Astrocyte of the cerebellum (primary cell): ENCODE measurements around the gene TMEM125.

Experiments
- DNase-seq: peaks from one replicate; pipeline ENCODE4 v3.0.0-alpha.2; 2011; ENCODE audit warnings: low read depth
- H3K4me3 ChIP-seq: 2 replicates; pipeline ENCODE4 v1.5.1; 2011; ENCODE audit warnings: mild to moderate bottlenecking, low read depth, low read length, moderate library complexity
- in situ Hi-C: cut with HindIII; loops from 2 replicates; pipeline ENCODE4 v1.10.0; 2017; ENCODE audit warnings: low sequenced_read_pairs
- TF ChIP-seq, protein P1 (sequence below): IDR thresholded peaks from 2 replicates; pipeline ENCODE4 v1.5.1; 2012; ENCODE audit warnings: low read length, low read depth, moderate library complexity, mild to moderate bottlenecking; ENCODE audit errors: missing control alignments

The TMEM125 gene

DNA sequence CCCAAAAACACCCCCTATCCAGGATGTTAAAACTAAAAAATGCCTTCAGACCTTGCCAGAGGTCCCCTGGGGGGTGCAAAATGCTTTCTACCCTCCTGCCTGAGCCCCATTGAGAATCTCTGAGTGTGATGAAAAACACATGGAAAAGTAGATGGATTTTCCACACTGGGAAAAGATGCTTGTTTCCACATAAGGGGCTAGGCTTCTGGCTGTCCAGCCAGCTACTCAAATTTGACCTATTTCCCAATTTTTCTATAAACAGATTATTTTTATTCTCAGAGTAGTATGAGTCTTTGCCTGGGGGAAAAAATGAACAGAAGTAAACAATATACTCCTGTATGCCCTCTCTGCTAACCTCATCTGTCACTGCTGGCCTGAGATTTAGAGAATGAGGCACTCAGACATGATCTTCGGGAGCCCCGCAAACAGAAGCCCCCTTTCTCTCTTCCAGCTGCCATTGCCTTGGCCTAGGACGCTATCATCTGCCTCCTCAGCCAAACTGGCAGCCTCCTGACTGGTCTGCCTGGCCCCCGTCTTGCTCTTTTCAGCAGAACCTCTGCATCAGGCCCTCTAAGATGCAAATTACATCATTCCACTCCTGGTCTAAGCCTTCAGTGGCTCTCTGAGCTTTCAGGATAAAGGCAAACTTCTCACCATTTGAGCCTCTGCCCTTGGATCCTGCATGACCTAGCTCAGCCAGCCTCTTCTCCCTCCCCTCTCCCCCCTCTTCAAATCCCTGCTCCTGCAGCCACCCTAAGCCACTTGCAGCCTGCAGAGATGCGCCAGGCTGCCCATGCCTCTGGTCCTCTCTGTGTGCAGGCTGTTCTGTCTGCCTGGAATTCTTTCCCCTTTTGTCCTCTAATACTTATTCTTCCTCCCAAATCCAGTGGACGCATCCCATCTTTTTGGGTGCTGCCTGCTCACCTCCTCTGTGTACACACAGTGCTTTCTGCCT lies 39.7 kb upstream of the TMEM125 start:
- in situ Hi-C loops = loop anchor here (25.0 kb wide), 1 partner anchor 157 kb away; the partner anchor contains the start of genes MED8 and SZT2
- no peak for DNase-seq
- no peak overlapping the region for H3K4me3 ChIP-seq
- TF ChIP-seq, protein P1, sequence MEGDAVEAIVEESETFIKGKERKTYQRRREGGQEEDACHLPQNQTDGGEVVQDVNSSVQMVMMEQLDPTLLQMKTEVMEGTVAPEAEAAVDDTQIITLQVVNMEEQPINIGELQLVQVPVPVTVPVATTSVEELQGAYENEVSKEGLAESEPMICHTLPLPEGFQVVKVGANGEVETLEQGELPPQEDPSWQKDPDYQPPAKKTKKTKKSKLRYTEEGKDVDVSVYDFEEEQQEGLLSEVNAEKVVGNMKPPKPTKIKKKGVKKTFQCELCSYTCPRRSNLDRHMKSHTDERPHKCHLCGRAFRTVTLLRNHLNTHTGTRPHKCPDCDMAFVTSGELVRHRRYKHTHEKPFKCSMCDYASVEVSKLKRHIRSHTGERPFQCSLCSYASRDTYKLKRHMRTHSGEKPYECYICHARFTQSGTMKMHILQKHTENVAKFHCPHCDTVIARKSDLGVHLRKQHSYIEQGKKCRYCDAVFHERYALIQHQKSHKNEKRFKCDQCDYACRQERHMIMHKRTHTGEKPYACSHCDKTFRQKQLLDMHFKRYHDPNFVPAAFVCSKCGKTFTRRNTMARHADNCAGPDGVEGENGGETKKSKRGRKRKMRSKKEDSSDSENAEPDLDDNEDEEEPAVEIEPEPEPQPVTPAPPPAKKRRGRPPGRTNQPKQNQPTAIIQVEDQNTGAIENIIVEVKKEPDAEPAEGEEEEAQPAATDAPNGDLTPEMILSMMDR = no peak

DNA sequence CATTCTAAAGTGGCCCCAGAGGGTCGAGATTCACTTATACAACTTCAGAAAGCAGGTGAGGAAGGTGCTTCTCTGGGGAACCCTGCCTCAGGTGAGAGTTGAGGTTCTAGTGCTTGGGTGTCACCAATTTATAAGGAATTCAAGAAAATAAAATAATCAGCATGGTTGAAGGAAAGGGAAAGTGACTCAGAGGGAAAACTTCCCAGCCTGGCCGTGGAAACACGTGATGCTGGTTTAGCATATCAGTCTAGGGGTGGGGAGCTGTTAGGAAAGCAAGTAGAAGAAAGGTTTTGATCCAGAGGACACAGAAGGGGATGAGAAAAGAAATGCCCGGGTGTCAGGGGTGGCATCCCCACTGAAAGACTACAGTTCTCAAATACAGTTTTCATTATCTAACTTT lies 37.7 kb upstream of the TMEM125 start:
- TF ChIP-seq, protein P1 = no peak
- no peak overlapping the region for H3K4me3 ChIP-seq
- in situ Hi-C loops = loop anchor here (25.0 kb wide), 1 partner anchor 155 kb away; the partner anchor contains the start of genes MED8 and SZT2
- peak; percentile 51 for DNase-seq

DNA sequence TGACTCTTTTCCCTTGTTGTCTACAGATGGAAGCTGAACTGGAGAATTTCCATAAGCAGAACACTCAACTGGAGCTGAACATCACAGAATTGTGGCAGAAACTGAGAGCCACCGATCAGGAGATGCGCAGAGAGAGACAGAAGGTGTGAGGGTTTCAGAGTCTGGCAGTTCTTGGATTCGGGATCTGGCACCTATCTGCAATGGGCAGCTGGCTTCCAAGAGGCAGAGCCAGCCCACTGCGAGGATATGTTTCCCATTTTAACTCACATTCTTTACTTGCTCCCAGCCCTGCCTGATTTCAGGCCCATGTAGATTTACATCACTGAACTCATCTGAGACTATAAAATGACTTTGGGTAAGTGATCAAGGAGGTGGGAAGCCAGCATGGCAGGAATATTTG lies 37.3 kb upstream of the TMEM125 start:
- TF ChIP-seq, protein P1 = no peak
- DNase-seq = no peak
- in situ Hi-C loops = loop anchor here (25.0 kb wide), 1 partner anchor 155 kb away; the partner anchor contains the start of genes MED8 and SZT2
- no peak overlapping the region for H3K4me3 ChIP-seq

DNA sequence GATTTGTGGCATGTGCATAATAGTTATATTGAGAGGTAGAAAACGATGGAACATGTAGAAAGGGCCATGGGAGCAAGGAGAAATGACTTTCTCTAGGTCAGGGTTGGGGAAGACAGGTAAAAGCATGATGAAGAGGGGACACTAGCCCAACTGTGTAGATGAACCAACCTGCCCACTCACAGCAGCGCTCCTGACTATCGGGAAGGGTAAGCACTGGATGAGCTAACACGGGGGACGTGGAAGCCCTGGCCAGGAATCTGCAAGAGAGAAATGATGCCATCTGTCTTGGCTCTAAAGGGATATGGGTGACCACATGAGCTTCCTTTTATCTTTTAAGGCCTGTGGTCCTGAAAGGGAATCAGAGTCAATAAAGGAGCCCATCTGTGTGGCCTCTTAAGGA lies 36.2 kb upstream of the TMEM125 start:
- TF ChIP-seq, protein P1 = no peak

DNA sequence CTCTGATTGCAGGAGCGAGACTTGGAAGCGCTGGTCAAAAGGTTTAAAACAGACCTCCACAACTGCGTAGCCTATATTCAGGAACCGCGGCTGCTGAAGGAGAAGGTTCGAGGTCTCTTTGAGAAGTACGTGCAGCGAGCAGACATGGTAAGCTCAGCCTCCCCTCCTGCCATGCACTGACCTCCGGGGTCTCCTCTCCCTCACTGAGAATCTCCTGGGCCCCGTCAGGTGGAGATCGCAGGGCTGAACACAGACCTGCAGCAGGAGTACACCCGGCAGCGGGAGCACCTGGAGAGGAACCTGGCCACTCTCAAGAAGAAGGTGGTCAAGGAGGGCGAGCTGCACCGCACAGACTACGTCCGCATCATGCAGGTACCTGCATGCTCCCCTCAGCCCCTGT lies 35.5 kb upstream of the TMEM125 start:
- no peak overlapping the region for H3K4me3 ChIP-seq
- TF ChIP-seq, protein P1 = no peak
- in situ Hi-C loops = loop anchor here (25.0 kb wide), 1 partner anchor 153 kb away; the partner anchor contains the start of genes MED8 and SZT2
- DNase-seq = no peak

More for the DNA sequence above, 36.2 kb upstream of the TMEM125 start:
- in situ Hi-C loops = loop anchor here (25.0 kb wide), 1 partner anchor 154 kb away; the partner anchor contains the start of genes MED8 and SZT2
- no peak for DNase-seq
- H3K4me3 ChIP-seq = no peak overlapping the region

DNA sequence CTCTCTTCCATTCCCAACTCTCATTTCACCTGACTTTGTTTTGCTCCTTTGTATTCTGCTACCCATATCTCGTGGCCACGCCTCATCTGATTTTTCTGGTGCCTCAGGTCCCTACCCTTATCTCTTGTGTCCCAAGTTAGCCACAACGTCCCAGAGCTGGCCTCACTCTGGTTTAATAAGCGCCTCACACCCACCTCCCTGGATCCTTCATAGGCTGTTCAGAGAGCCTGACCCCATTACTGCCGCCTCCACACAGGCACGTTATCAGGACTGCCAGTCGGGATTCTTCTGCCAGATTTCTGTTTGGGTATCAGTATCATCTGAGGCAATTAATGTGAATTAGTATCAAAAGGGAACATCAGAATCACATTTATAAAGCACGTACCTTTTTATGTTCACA lies 34.7 kb upstream of the TMEM125 start:
- no peak for DNase-seq
- in situ Hi-C loops = loop anchor here (25.0 kb wide), 1 partner anchor 152 kb away; the partner anchor contains the start of genes MED8 and SZT2
- no peak overlapping the region for H3K4me3 ChIP-seq
- TF ChIP-seq, protein P1 = no peak
